ENCODE results near the gene AMMECR1L.
"Not testable (repeated sequence)": the region's sequence is repeated elsewhere in the genome, so short reads cannot be mapped to it uniquely, and the experiment has no call there.

AMMECR1L gene

DNA sequence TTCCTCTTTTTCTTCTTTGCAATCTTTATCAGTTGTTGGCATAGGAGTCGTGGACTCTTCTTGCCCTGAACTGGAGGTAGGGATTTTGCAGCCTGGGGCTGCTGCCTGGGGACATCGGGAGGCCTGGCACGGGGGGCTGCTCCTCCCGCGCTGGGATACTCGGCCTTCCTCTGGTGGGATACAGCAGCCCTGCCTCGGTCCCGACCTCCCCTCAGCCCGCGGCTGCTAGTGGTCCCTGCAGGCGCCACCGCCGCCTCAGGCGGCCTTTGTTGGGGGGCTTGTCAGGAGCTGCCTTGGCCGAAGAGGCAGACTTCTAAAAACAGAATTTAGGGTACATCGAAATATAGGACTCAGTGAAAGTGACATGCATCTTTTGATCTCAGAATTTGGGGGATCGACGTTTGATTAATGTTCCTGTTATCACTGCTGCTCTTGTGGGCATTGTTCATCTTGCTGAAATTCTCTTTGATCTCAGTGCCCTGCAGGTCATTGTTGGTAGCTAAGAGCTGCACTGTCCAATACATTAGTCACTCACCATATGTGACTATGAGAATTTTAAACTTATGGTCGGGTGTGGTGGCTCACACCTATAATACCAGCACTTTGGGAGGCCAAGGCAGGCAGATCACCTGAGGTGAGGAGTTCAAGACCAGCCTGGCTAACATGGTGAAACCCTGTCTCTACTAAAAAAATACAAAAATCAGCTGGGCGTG, 44.1 kb downstream of the AMMECR1L start:
- DNase-seq (ENCODE audit: low read depth in 2 of 2), result no peak

DNA sequence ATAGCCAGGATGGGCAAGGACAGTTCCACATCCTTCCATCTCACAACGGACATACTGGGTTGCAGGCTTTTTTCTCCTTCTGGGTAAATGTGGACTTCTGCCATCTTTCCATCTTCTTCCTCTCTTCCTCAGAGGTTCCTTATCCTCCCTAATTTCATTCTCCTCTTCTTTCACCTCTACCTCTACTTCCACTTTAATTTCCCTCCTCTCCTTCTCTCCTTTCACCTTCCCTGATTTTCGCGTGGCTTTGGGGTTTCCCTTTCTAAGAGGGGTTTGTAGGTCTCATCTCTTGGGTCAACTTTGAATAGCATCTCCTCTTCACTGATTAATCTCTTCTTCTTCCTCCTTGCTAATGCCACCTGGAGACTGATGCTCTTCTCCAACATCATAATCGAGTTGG, 44.9 kb downstream of the AMMECR1L start:
- DNase-seq (ENCODE audit: low read depth in 2 of 2), result no peak

- no peak for DNase-seq (ENCODE audit: low read depth in 2 of 2)
Observed at GRCh38 chr2:127834951-127835350, 50.8 kb downstream of the AMMECR1L start.

GRCh38 chr2:127829845-127830246, 55.9 kb downstream of the AMMECR1L start:
- peak; percentile 38 to 48 for DNase-seq (ENCODE audit: low read depth in 2 of 2)

DNA sequence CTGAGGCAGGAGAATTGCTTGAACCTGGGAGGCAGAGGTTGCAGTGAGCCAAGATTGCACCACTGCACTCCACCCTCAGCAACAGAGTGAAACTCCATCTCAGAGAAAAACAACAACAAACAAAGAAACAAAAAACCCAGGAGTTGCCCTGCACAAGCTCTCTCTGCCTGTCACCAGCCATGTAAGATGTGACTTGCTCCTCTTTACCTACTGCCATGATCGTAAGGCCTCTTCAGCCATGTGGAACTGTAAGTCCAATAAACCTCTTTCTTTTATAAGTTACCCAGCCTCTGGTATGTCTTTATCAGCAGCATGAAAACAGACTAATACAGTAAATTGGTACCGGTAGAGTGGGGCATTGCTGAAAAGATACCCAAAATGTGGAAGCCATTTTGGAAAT, 59.0 kb downstream of the AMMECR1L start:
- not testable (repeated sequence) for DNase-seq (ENCODE audit: low read depth in 2 of 2)

- no peak for DNase-seq (ENCODE audit: low read depth in 2 of 2)
Observed at GRCh38 chr2:127826047-127826446, 59.7 kb downstream of the AMMECR1L start.

- DNase-seq (ENCODE audit: low read depth in 2 of 2), result no peak
Observed at GRCh38 chr2:127820080-127820668, 65.6 kb downstream of the AMMECR1L start.

DNA sequence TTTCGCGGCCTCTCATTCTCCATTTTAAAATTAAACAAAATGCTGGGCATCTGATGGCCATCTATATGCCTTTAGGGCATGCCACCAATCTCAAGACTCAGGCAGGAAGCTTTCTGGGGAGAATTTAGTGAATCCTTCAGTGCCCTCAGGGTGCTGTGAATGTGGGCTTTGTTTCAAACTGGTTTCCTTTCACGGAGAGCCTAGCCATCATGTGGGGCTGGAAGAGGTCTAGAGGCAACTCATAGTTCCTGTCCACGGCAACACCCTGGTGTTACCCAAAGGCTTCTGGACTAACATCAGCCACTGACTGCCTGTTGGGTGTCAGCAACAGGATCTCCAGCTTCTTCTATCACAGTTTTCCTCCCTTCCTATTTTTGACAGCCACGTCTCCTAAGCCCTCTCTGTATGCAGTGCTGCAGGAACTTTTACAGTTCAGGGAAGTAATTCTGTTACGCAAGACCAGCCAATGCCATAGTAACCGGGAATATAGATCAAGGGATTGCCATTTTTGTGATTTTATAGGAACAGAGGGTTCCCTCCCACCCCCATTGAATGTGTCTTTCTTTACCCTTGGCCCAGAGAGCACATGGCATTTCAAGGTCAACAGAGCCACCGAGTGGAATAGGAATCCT, 66.8 kb downstream of the AMMECR1L start:
- DNase-seq (ENCODE audit: low read depth in 2 of 2), result no peak

GRCh38 chr2:127818241-127818640, 67.5 kb downstream of the AMMECR1L start:
- no peak for DNase-seq (ENCODE audit: low read depth in 2 of 2)

GRCh38 chr2:127814677-127815076, 71.1 kb downstream of the AMMECR1L start:
- no peak for DNase-seq (ENCODE audit: low read depth in 2 of 2)

- DNase-seq (ENCODE audit: low read depth in 2 of 2), result not testable (repeated sequence)
Observed at GRCh38 chr2:127812441-127812840, 73.3 kb downstream of the AMMECR1L start.

All from stimulated activated CD4-positive, alpha-beta T cell treated with anti-CD3 and anti-CD28 coated beads, Interleukin-4, amount 100 ng/mL, for 48 hours (primary cell).